Activated T-cell treated with anti-CD3 and anti-CD28 coated beads for 1 hour (primary cell): ENCODE measurements around the gene MEX3B.

Experiments
- DNase-seq: peaks from one replicate; pipeline ENCODE4 v3.0.0-alpha.2; 2020; ENCODE audit warnings: low read depth

MEX3B gene

DNA sequence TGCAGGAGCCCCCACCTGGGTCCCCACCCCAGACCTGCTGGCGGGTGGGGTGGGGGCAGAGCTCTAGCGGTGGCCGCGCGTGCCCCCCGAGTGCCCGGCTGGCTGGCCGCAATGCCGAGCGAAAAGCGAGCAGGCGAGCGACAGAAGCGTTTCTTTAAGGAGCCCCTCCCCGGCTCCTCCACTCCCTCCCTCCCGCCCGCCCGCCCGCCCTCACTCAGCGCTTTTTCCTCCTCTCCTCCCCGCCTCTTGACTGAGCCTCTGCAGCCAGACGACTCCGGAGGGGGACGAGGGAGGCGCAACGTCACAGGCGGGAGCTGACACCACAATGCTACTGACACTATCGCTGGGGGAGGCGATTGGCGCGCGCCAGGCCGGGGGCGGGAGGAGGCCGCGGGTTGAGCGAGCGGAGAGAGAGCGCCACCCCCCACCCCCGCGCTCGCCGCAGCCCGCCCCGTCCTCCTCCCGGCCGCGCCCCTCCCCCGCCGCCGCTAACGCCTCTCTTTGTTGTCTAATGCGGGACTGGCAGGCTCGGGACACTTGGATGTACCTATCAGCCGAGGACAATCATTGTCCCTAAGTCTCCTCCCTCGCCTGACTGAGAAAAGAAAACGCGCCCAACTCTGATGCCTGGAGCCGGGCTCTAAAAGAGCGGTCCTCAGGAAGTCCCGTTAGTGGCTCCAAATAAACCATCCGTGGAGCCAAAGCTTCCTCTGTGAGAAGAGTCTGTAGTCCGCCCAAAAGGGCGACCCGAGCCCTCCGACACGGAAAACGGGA, at the start of gene MEX3B:
Gene MEX3B (minus strand): TSS at position 127 of the 774 bp plus-strand sequence. CDS start 313 bp downstream, outside the sequence.
- peak; percentile 69 for DNase-seq

- DNase-seq: no peak
These were observed 48.0 kb upstream of the MEX3B start for GRCh38 chr15:82093774-82094211.

DNA sequence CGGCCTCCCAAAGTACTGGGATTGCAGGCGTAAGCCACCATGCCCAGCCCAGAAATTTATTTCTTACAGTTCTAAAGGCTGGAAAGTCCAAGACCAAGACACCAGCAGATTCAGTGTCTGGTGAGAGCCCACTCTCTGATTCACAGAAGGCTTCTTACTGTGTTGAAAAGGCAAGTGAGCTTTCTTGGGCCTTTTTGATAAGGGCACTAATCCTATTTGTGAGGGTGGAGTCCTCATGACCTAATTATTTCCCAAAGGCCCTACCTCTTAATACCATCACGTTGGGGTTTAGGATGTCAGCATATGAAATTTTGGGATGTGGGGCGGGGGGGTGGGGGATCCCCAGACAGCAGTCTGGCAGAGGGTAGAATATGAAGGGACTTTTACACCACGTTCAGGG, 47.5 kb upstream of the MEX3B start:
- DNase-seq: no peak

- DNase-seq: no peak
These were observed 45.9 kb upstream of the MEX3B start for GRCh38 chr15:82091636-82092140.

DNA sequence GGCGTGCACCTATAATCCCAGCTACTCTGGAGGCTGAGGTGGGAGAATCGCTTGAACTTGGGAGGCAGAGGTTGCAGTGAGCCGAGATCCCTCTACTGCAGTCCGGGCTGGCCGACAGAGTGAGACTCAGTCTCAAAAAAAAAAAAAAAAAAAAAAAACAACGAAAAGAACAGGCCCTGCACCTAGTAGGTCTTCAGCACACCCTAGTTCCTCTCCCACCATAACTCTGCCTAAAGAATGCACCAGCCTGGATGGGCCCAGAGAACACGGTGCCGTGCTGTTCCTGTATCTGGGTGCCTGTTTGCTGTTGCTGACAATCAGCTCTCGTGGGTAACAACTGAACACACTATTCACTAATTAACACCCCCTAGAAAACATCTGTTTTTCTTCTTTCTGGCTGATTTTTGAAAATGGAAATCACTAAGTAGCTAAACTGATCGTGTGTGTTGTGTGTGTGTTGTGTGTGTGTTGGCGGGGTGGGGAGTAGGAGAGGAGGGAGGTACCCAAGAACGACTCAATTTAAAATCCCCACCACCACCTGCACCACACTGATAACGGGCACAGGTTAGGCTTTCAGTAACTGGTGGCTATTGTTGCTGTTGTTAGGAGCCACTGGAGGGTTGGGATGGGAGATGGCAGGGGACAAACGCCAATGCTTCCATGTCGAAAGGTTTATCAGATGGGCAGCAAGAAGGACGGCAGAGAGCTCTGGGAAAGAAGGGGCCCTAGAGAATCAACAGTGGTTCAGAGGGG, 40.6 kb upstream of the MEX3B start:
- no peak for DNase-seq

GRCh38 chr15:82081914-82082762, 36.3 kb upstream of the MEX3B start:
- no peak for DNase-seq

DNA sequence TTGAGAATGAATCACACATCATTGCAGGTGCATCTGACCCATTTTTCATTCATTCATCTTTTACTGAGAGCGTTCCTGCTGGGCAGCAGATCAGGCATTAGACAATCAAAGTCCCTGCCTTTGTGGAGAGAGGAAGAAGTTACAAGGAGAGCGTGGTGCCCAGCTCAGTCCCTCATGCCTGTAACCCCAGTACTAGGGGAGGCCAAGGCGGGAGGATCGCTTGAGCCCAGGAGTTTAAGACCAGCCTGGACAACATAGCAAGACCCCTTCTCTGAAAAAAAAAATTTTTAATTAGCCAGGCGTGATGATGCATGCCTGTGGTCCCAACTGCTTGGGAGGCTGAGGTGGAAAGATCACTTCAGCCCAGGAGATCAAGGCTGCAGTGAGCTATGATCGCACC, 35.0 kb upstream of the MEX3B start:
- no peak for DNase-seq

- no peak for DNase-seq
These were observed 33.9 kb upstream of the MEX3B start for GRCh38 chr15:82079736-82080135.

- no peak for DNase-seq
These were observed 28.8 kb upstream of the MEX3B start for GRCh38 chr15:82074610-82075009.

GRCh38 chr15:82072926-82073537, 27.2 kb upstream of the MEX3B start:
- no peak for DNase-seq

DNA sequence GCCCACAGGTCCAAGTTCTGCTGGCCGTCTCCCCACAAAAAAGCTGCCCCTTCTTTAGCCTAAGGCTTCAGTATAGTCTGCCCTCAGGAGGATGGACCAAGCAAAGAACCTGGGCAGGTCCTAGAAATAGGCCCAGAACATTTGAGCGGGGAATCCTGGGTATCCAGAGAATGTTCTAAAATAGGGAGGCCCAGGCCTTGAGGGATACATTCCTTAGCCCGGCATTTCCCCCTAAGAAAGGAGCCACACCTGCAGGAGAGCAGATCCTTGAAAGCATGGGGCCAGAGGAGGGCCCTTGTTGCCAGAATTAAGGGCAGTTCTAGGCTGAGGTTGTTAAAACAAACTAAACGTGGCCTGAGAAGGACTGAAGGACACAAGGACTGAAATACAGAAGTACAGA, 20.6 kb upstream of the MEX3B start:
- DNase-seq: no peak

GRCh38 chr15:82064824-82065223, 19.0 kb upstream of the MEX3B start:
- DNase-seq: no peak

DNA sequence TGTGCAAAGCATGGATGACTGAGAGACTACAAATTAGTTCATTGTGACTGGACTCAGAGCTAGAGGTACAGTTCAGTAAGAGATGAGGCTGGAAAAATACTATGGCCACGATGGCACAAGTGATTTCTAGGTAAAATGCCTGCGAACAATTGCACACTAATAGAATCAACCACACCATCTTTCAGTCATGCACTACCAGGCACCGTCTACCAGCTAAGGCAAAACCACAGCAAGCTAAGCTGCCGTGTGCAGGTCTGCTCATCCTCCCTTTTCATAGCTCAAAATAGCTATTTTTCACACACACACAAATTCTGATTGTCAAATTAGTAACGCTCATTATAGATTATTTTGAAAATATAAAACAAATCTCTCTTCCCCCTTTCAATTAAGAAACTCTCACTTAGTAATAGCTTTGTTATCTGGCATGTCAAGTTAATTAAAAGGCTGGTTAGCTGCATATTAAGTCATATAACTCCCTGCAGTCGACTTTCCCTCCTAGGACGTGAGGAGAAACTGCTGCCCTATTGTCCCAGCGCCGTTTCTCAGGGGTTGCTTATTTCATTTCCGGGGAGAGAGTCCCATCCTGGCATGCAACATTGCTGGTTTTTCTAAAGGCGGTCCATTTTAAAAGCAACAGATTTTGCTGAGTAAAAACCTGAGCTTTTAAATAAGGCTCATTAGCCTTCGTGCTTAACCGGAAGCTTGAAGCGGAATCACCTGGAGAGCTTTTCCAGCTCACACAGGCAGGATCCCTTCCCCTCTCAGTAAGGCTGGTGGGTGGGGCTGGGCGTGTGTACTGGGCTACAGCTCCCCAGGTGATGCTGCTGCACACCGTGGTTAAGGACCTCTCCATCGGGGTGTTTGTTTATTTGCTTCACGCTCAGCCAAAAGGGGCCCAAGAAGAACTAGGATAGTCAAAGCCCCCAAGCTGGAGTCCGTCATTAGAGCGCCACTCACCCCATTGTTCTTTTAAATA, 16.9 kb upstream of the MEX3B start:
- no peak for DNase-seq

GRCh38 chr15:82060817-82061216, 15.0 kb upstream of the MEX3B start:
- no peak for DNase-seq

DNA sequence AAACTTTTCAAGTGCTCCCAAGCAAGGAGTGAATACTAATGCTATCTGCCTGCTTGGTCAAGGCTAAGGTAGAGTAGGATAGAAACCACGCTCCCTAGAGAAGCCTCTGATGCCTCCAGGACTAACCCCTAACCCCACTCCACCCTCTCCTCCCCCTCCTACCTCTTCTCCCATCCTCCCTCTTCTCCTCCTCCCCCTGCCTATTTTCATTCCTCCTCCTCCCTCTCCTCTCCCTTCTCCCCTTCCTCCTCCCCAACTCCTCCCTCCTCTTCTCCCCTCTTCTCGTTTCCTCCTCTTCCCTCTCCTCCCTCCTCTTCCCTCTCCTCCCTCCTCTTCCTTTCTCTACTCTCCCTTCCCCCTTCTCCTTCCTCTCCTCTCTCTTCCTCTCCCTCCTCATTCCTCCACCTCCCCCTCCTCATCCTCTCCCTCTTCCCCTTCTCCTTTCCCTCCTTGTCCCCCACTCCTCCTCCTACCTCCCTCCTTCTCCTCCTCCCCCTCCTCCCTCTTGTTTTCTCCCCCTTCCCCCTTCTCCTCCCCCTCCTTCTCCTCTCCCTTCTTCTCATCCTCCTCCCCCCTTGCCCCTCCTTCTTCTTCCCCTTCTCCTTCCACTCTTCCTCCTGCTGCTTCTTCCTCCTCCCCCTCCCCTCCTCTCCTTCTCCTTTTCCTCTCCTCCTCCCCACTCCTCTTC, 12.8 kb upstream of the MEX3B start:
- no peak for DNase-seq

GRCh38 chr15:82058026-82058425, 12.2 kb upstream of the MEX3B start:
- no peak for DNase-seq

GRCh38 chr15:82056958-82057823, 11.4 kb upstream of the MEX3B start:
- no peak for DNase-seq

DNA sequence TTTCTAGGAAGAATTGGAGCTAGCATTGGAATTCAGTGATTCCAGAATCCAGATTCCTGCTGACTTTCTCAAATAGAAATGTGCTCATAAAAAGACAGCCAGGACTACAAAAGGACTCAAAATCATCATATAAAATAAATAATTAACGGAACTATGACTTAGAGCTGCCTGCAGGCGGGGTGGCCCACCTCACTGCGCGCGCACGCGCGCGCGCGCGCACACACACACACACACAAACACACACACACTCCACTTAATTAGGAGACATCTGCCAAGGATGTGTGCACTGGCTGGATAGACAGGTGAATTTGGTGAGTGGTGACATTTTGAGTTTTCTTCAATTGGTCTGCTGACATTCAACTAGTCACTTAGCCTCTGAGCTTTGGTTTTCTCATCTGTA, 6.9 kb upstream of the MEX3B start:
- no peak for DNase-seq

DNA sequence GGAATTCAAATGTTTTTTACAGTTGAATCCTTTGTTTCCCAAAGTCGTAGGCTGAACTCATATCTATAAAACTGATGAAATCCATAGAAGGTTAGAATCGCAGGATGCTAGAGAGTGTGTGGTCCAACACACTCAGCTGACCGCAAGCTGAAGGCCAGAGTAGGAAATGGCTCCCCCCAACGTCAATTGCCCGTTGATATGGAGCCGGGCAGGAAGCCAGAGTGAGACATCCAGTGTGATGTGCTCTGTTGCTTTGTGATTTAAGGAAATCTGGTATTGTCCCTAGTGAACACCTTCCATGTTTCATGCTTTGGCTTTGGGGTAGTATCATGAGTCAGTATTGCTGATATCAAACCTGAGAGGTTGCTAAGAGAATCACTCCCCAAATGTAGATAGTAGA, 5.8 kb upstream of the MEX3B start:
- no peak for DNase-seq
